Kidney epithelial cell (primary cell): ENCODE data around the gene PNPLA8. TPM values are rescaled to one million over a fixed set of nuclear protein-coding genes. Genes with fewer than 3 reads are reported as not detected.
A peak's percentile ranks its signal among the peaks of the same experiment; 100 is the strongest.

Source experiments
- DNase-seq: peaks from one replicate; pipeline ENCODE4 v3.0.0-alpha.2; 2010; ENCODE audit warnings: low read depth
- H3K27me3 ChIP-seq: 2 replicates; pipeline ENCODE4 v1.6.0; 2011; ENCODE audit warnings: low read length; ENCODE audit not compliant: control insufficient read depth, insufficient read depth
- H3K36me3 ChIP-seq: 2 replicates; pipeline ENCODE4 v1.5.1; 2011; ENCODE audit warnings: low read length; ENCODE audit not compliant: control insufficient read depth, insufficient read depth
- H3K4me3 ChIP-seq: 2 replicates; pipeline ENCODE4 v1.5.1; 2011; ENCODE audit warnings: low read depth, mild to moderate bottlenecking, control low read depth, low read length
- total RNA-seq: library from RNA; depleted of rRNA; stranded (reverse); fragments of >200 nt; gene quantifications from 2 replicates; pipeline ENCODE4 v1.2.3, GENCODE V29; 2015
- TF ChIP-seq, protein P1 (sequence below): IDR thresholded peaks from 2 replicates; pipeline ENCODE4 v1.5.1; 2011; ENCODE audit warnings: mild to moderate bottlenecking, moderate library complexity, low read length, control low read depth, inconsistent platforms; ENCODE audit not compliant: insufficient read depth, poor library complexity, severe bottlenecking

PNPLA8 gene
- total RNA-seq, 1 donor from 2014 or later = 26.3 TPM

DNA sequence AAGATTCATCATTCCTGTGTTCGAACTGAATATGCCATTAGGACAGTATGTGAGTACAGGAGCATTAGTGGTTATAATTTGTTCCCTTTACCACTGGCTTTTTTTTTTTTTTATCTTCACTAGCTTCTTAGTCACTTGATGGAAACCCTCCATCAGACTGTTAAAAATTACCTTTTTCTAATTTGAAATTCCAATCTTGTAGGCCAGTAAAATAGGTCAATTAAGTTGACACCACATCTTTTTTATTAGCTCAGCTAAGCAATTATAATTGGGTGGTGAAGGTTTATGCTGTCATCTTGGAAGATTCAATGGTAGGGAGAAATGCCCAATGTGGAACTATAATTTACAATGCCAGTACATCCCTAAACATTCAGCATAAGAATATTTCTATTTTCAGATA is 75.8 kb downstream of the PNPLA8 start:
- Histone ChIP-seq H3K4me3 (no peak overlapping the region), H3K36me3 (no peaks in the 10 kb centered on the region), H3K27me3 (no peaks in the 10 kb centered on the region)
- no peak for DNase-seq
- TF ChIP-seq, protein P1, sequence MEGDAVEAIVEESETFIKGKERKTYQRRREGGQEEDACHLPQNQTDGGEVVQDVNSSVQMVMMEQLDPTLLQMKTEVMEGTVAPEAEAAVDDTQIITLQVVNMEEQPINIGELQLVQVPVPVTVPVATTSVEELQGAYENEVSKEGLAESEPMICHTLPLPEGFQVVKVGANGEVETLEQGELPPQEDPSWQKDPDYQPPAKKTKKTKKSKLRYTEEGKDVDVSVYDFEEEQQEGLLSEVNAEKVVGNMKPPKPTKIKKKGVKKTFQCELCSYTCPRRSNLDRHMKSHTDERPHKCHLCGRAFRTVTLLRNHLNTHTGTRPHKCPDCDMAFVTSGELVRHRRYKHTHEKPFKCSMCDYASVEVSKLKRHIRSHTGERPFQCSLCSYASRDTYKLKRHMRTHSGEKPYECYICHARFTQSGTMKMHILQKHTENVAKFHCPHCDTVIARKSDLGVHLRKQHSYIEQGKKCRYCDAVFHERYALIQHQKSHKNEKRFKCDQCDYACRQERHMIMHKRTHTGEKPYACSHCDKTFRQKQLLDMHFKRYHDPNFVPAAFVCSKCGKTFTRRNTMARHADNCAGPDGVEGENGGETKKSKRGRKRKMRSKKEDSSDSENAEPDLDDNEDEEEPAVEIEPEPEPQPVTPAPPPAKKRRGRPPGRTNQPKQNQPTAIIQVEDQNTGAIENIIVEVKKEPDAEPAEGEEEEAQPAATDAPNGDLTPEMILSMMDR = no peak

DNA sequence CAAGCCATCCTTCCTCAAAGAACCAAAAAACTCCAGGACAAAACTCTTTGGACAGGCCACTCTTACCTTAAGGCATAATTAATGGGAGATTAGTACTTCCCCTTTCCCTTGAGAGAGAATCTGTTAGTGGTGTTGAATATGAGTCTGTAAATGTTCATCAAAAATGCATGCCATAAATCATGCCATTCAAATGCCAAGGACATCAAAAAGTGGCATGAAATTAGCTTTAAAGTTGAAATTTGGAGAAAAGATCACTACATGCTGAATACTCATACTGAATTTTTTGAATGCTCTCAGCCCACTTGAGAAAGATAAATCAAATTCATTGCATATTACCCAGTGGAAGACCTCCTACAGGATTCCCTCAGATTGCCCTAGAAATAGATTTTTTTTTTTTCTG is 76.4 kb downstream of the PNPLA8 start:
- no peak overlapping the region for H3K4me3 ChIP-seq
- TF ChIP-seq, protein P1 = no peak

DNA sequence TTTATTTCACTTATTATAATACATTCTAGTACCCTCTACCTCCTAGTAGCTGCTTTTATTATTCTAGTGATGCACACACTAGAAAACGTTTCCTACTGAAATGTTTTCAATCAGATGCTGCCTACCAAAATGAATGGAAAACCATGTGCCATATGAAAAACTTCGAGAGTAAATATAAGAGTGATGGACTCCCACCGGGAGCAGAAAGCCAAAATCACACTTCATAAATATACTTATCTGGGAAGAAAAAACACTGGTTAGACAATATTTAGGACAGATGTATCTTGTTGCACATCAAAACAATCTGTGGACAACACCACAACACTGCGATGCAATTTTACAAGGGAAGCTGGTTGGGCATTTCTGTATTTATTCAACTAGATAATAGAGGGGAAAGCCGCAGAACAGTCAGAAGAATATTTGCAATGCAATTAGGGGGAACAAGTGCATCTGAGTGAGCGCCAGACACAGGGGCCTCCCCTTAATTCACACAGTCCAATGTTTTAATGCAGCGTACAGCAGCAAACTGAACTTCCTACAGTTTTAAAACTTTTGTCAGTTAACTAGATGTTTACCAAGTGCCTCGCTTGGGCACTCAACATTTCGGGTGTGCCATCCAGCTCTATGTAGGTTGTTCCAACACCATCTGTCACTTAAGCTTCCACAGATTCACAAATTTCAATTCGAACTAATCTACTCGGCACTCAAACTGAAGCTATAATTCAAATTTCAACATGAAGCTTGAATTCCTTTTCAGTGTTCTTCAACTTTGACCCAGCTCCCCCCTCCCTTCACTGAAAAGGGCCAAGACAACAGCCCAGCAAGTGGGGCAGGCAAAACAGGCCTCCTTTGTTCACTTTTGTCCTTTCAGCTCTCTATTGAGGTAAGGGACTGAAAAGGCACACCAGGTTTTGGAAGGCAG is 77.1 kb downstream of the PNPLA8 start:
- no peak for DNase-seq
- Histone ChIP-seq H3K4me3 (no peak overlapping the region), H3K36me3 (no peaks in the 10 kb centered on the region), H3K27me3 (no peaks in the 10 kb centered on the region)
- TF ChIP-seq, protein P1 = no peak

More for the DNA sequence above, 76.4 kb downstream of the PNPLA8 start:
- Histone ChIP-seq H3K27me3 (no peaks in the 10 kb centered on the region), H3K36me3 (no peaks in the 10 kb centered on the region)
- DNase-seq = no peak

DNA sequence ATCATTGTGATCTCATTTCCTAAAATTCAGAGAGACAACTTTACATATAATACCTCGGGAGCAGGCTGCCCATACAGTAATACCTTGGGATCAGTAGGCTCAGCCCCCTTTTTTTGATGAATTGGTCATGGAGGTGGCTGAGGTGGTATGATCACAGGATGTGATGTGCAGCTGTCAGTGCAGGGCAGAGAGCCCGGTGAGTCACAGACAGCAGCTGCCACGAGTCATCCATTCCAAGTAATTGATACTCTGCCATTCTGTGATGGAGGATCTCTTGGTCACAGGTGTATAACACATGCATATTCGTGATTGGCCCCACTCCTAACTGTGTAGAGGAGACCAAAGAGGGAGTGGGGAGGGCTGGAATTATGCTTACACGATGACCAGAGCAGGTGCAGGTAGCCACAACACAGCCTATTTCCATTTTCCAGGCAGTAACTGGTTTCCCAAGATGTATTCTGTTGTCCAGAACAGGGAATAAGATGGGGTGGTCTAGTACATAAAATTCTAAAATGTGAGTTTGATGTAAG is 83.8 kb downstream of the PNPLA8 start:
- H3K36me3 ChIP-seq = no peaks in the 10 kb centered on the region
- no peaks in the 10 kb centered on the region for H3K27me3 ChIP-seq
- peak; percentile 54 for DNase-seq
- TF ChIP-seq, protein P1 = no peak
- H3K4me3 ChIP-seq = no peak overlapping the region

DNA sequence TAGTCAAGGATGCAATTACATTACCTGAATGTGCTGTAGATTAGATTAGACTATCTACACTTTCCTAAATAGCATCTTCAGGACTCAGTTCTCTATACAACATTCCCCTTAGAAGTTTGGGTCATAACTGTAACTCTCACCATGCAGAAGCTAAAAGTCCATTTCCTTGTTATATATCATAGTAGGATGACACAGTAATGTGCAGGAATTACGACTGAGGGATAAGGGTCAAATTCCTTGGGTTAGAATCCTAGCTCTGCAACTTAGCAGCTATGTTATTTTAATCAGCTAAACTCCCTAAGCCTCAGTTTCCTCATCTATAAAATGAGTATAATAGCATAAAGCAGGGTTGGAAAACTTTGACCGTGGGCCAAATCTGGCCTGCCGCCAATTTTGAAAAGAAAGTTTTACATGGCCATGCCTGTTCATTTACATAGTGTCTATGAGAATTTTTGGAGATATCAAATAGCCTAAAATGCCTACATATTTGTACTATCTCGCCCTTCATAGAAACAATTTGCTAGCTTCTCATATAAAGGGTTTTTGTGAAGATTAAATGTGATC is 84.5 kb downstream of the PNPLA8 start:
- no peak overlapping the region for H3K4me3 ChIP-seq
- no peaks in the 10 kb centered on the region for H3K27me3 ChIP-seq
- DNase-seq = no peak
- TF ChIP-seq, protein P1 = no peak
- no peaks in the 10 kb centered on the region for H3K36me3 ChIP-seq
